ENCODE measurements around the gene AIFM2. TPM values are rescaled to one million over a fixed set of nuclear protein-coding genes. Genes with fewer than 3 reads are reported as not detected.
"Not testable (repeated sequence)": the region's sequence is repeated elsewhere in the genome, so short reads cannot be mapped to it uniquely, and the experiment has no call there.

Gene AIFM2
- total RNA-seq, 1 donor from 2014 or later: 0.74 TPM

DNA sequence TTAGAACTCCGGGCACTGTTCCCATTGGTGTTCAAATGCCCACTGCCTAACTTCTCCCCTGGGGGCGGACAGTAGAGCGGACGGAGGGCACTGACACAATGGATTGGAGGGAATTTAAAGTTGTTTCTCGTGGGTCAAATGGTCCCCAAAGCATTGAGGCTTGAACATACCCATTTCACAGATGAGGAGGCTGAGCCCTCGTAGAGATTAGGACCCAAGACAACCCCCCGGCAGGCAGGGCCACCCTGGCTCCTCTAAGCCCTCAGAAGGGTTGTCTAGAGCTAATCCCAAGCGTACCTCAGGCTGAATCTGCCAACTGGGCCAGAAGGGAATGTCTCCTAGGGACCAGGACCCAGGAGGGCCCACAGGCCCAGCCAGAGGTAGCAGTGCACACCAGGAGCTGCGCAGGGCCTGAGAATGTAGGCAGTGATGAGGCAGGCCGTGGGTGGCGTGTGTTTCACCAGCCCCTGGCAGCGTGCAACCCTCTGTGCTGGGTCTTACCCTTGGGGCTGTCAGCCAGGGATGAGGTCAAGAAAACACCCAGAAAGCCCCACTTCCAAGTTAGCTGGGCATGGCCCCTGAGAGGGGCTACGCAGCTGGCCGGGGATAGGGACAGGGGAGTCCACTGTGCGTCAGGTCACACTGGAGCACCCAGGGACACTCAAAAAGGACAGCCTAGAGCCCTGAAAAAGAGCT, 5.8 kb downstream of the AIFM2 start:
- TF ChIP-seq, protein P1, sequence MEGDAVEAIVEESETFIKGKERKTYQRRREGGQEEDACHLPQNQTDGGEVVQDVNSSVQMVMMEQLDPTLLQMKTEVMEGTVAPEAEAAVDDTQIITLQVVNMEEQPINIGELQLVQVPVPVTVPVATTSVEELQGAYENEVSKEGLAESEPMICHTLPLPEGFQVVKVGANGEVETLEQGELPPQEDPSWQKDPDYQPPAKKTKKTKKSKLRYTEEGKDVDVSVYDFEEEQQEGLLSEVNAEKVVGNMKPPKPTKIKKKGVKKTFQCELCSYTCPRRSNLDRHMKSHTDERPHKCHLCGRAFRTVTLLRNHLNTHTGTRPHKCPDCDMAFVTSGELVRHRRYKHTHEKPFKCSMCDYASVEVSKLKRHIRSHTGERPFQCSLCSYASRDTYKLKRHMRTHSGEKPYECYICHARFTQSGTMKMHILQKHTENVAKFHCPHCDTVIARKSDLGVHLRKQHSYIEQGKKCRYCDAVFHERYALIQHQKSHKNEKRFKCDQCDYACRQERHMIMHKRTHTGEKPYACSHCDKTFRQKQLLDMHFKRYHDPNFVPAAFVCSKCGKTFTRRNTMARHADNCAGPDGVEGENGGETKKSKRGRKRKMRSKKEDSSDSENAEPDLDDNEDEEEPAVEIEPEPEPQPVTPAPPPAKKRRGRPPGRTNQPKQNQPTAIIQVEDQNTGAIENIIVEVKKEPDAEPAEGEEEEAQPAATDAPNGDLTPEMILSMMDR (IDR thresholded peaks at IDR 0.05; ENCODE audit: partially characterized antibody, unreplicated experiment): no peak
- Mint-ChIP-seq H3K27me3 (ENCODE audit: unreplicated experiment) (peaks cover 5% of the 10 kb centered on the region), H3K4me1 (ENCODE audit: low read depth, unreplicated experiment) (no peaks in the 10 kb centered on the region), H3K4me3 (ENCODE audit: unreplicated experiment) (no peak overlapping the region), H3K36me3 (ENCODE audit: unreplicated experiment) (no peaks in the 10 kb centered on the region), H3K27ac (ENCODE audit: unreplicated experiment) (no peak overlapping the region), H3K9me3 (ENCODE audit: unreplicated experiment) (peaks cover 2% of the 10 kb centered on the region)
- no peak for DNase-seq

- Mint-ChIP-seq H3K9me3 (ENCODE audit: unreplicated experiment) (peaks cover 2% of the 10 kb centered on the region), H3K27ac (ENCODE audit: unreplicated experiment) (no peak overlapping the region), H3K27me3 (ENCODE audit: unreplicated experiment) (peaks cover 5% of the 10 kb centered on the region), H3K36me3 (ENCODE audit: unreplicated experiment) (no peaks in the 10 kb centered on the region), H3K4me1 (ENCODE audit: low read depth, unreplicated experiment) (no peaks in the 10 kb centered on the region), H3K4me3 (ENCODE audit: unreplicated experiment) (no peak overlapping the region)
- TF ChIP-seq, protein P1 (IDR thresholded peaks at IDR 0.05; ENCODE audit: partially characterized antibody, unreplicated experiment): no peak
- no peak for DNase-seq
Measured at GRCh38 chr10:70125918-70126552, 6.6 kb downstream of the AIFM2 start.

DNA sequence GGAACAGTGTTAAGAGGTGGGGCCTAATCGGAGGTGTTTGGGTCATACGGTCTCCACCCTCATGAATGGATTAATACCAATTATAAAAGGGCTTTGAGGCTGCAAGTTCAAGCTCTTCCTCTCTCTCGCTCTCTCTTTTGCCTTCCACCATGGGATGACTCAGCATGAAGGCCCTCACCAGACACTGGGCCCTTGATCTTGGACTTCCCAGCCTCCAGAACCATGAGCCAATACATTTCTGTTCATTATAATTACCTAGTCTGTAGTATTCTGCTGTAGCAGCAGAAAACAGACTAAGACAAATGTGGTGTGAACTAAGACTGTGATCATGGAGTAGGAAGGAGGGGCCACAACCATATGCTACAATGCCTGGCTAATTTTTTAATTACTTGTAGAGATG, 7.7 kb downstream of the AIFM2 start:
- H3K36me3 Mint-ChIP-seq (ENCODE audit: unreplicated experiment): no peaks in the 10 kb centered on the region
- H3K9me3 Mint-ChIP-seq (ENCODE audit: unreplicated experiment): peaks cover 2% of the 10 kb centered on the region
- H3K4me3 Mint-ChIP-seq (ENCODE audit: unreplicated experiment): no peak overlapping the region
- TF ChIP-seq, protein P1 (IDR thresholded peaks at IDR 0.05; ENCODE audit: partially characterized antibody, unreplicated experiment): no peak
- H3K4me1 Mint-ChIP-seq (ENCODE audit: low read depth, unreplicated experiment): no peaks in the 10 kb centered on the region
- no peak for DNase-seq
- peaks cover 5% of the 10 kb centered on the region for H3K27me3 Mint-ChIP-seq (ENCODE audit: unreplicated experiment)
- no peak overlapping the region for H3K27ac Mint-ChIP-seq (ENCODE audit: unreplicated experiment)

GRCh38 chr10:70124415-70124814, 8.2 kb downstream of the AIFM2 start:
- Mint-ChIP-seq H3K9me3 (ENCODE audit: unreplicated experiment) (peaks cover 2% of the 10 kb centered on the region), H3K4me3 (ENCODE audit: unreplicated experiment) (no peak overlapping the region), H3K36me3 (ENCODE audit: unreplicated experiment) (no peaks in the 10 kb centered on the region), H3K4me1 (ENCODE audit: low read depth, unreplicated experiment) (no peaks in the 10 kb centered on the region), H3K27ac (ENCODE audit: unreplicated experiment) (no peak overlapping the region), H3K27me3 (ENCODE audit: unreplicated experiment) (peaks cover 5% of the 10 kb centered on the region)
- DNase-seq: no peak
- TF ChIP-seq, protein P1 (IDR thresholded peaks at IDR 0.05; ENCODE audit: partially characterized antibody, unreplicated experiment): no peak

GRCh38 chr10:70123817-70124216, 8.8 kb downstream of the AIFM2 start:
- no peaks in the 10 kb centered on the region for H3K36me3 Mint-ChIP-seq (ENCODE audit: unreplicated experiment)
- no peak overlapping the region for H3K27ac Mint-ChIP-seq (ENCODE audit: unreplicated experiment)
- no peaks in the 10 kb centered on the region for H3K4me1 Mint-ChIP-seq (ENCODE audit: low read depth, unreplicated experiment)
- DNase-seq: no peak
- TF ChIP-seq, protein P1 (IDR thresholded peaks at IDR 0.05; ENCODE audit: partially characterized antibody, unreplicated experiment): no peak
- no peak overlapping the region for H3K4me3 Mint-ChIP-seq (ENCODE audit: unreplicated experiment)
- H3K9me3 Mint-ChIP-seq (ENCODE audit: unreplicated experiment): peaks cover 2% of the 10 kb centered on the region
- H3K27me3 Mint-ChIP-seq (ENCODE audit: unreplicated experiment): peaks cover 5% of the 10 kb centered on the region

DNA sequence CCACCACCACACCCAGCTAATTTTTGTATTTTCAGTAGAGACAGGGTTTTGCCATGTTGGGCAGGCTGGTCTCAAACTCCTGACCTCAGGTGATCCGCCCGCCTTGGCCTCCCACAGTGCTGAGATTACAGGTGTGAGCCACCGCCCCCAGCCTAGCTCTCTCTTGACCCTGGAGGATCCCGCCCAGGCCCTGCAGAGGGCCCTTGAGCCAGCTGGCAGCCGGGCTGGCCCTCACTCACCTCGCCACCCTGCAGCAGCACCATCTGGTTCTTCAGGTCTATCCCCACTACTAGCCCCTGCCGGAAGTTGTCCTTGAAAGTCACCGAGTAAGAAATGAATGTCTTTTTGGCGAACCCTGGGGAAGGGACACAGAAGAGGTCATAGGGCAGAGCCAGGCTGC, 9.5 kb downstream of the AIFM2 start:
- not testable (repeated sequence) for H3K27ac Mint-ChIP-seq (ENCODE audit: unreplicated experiment)

More for the DNA sequence above, 9.5 kb downstream of the AIFM2 start:
- H3K9me3 Mint-ChIP-seq (ENCODE audit: unreplicated experiment); H3K27me3 Mint-ChIP-seq (ENCODE audit: unreplicated experiment); H3K36me3 Mint-ChIP-seq (ENCODE audit: unreplicated experiment); DNase-seq; H3K4me1 Mint-ChIP-seq (ENCODE audit: low read depth, unreplicated experiment); H3K4me3 Mint-ChIP-seq (ENCODE audit: unreplicated experiment): not testable (repeated sequence)

All from glutamatergic neuron (in vitro differentiated cells).